GM12891 (cell line): ENCODE measurements around the gene PRDM16.

Experiments
- PAX5 ChIP-seq: IDR thresholded peaks from 2 replicates; pipeline ENCODE4 v1.6.1; 2011; ENCODE audit warnings: low read length, moderate library complexity, mild to moderate bottlenecking; ENCODE audit not compliant: insufficient read depth, severe bottlenecking
- POLR2A ChIP-seq: IDR thresholded peaks from 2 replicates; pipeline ENCODE4 v1.6.1; 2011; ENCODE audit warnings: low read depth, low read length, control low read depth
- POLR2AphosphoS5 ChIP-seq: IDR thresholded peaks from 2 replicates; pipeline ENCODE4 v1.6.1; 2011; ENCODE audit warnings: low read depth, low read length, control low read depth
- POU2F2 ChIP-seq: IDR thresholded peaks from 2 replicates; pipeline ENCODE4 v1.6.1; 2011; ENCODE audit warnings: low read depth, mild to moderate bottlenecking, control low read depth, low read length, moderate library complexity
- SPI1 ChIP-seq: IDR thresholded peaks from 2 replicates; pipeline ENCODE4 v1.6.1; 2011; ENCODE audit warnings: low read depth, low read length, control low read depth
- TAF1 ChIP-seq: IDR thresholded peaks from 2 replicates; pipeline ENCODE4 v1.6.1; 2011; ENCODE audit warnings: low read depth, low read length, control low read depth

DNA sequence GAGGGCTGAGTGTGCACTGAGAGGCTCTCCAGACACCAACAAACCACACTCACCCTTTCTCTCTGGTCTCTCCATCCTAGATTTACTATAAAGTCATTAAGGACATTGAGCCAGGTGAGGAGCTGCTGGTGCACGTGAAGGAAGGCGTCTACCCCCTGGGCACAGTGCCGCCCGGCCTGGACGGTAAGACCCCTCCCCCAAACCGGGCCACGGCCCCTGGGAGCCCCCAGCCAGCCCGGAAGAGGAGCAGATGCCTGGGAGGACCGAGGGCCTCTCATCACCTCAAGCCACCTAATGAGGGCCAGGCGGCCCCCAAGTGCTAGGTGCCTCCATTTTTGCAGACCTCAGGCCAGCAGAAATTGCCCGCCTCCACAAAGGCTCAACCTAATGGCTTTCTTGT, 327.4 kb downstream of the PRDM16 start:
- TF ChIP-seq POLR2AphosphoS5 (no peak), POLR2A (no peak), TAF1 (no peak), SPI1 (no peak), POU2F2 (no peak), PAX5 (no peak)
